GM12878 (cell line): ENCODE results near the gene DNAJC19. TPM values are rescaled to one million over a fixed set of nuclear protein-coding genes. Genes with fewer than 3 reads are reported as not detected.

Experiments
- ATAC-seq: fragments of 200-7000 bp; cut with Tn5 transposase; 3 replicates; pipeline ENCODE4 v1.9.1; 2020; ENCODE audit warnings: mild to moderate bottlenecking, moderate library complexity
- BruUV-seq: library from RNA; stranded (reverse); fragments of 400-500 nt; replicated peaks from 2 replicates; lab custom pipeline; 2021; lab: Mats Ljungman, UMichigan
- CTCF ChIA-PET: fragments of 300-600 bp; sonication (Branson Sonifier 250); formaldehyde crosslinking; extraction: SDS; loops from one replicate; lab custom pipeline; 2021; ENCODE audit warnings: inconsistent platforms; lab: Yijun Ruan, JAX
- POLR2A ChIA-PET: fragments of 350-600 bp; formaldehyde crosslinking; extraction: SDS; loops from one replicate; lab custom pipeline; 2021; ENCODE audit warnings: inconsistent platforms; lab: Charles Lee
- RAD21 ChIA-PET: fragments of 300-600 bp; sonication (Branson Sonifier 250); formaldehyde crosslinking; loops from one replicate; lab custom pipeline; 2023; ENCODE audit warnings: antibody characterized with exemption; ENCODE audit not compliant: unreplicated experiment; lab: Charles Lee
- SMC1A ChIA-PET: fragments of 300-600 bp; sonication (Branson Sonifier 250); formaldehyde crosslinking; loops from one replicate; lab custom pipeline; 2023; ENCODE audit not compliant: unreplicated experiment, uncharacterized antibody; lab: Charles Lee
- DNase-seq: peaks from one replicate; pipeline ENCODE4 v3.0.0-alpha.2; 2011; ENCODE audit warnings: low read depth, low spot score
- FAIRE-seq: peaks from 3 replicates; lab custom pipeline; 2011; peaks lifted over from hg19 to GRCh38; lab: Jason Lieb, UNC
- H2AFZ ChIP-seq: 2 replicates; pipeline ENCODE4 v1.6.0; 2011; ENCODE audit warnings: low read depth, low read length, control low read depth; ENCODE audit not compliant: control insufficient read depth
- H3K27ac ChIP-seq: 2 replicates; pipeline ENCODE4 v1.5.1; 2011; ENCODE audit warnings: control low read depth; ENCODE audit not compliant: control insufficient read depth, insufficient read depth
- H3K27me3 ChIP-seq, 2 experiments: replicated peaks in 1 of 2; 2 replicates each; pipeline versions ENCODE4 v1.6.0 to v1.6.1; 2011; ENCODE audit warnings: low read length in 1 of 2; ENCODE audit not compliant: control insufficient read depth in 2 of 2, insufficient read depth in 2 of 2
- H3K36me3 ChIP-seq, 2 experiments: 2 replicates each; pipeline ENCODE4 v1.5.1; 2011; ENCODE audit warnings: low read length in 1 of 2; ENCODE audit not compliant: control insufficient read depth in 2 of 2, insufficient read depth in 2 of 2
- H3K4me1 ChIP-seq: 2 replicates; pipeline ENCODE4 v1.6.1; 2011; ENCODE audit warnings: mild to moderate bottlenecking, low read length, moderate library complexity, mixed read lengths; ENCODE audit not compliant: control insufficient read depth, insufficient read depth
- H3K4me2 ChIP-seq: 2 replicates; pipeline ENCODE4 v1.6.0; 2011; ENCODE audit warnings: control low read depth; ENCODE audit not compliant: control insufficient read depth, insufficient read depth
- H3K4me3 ChIP-seq: fragments of 200-600 bp; sonication (generic); 2 replicates; pipeline ENCODE4 v1.5.1; 2016
- H3K79me2 ChIP-seq: 2 replicates; pipeline ENCODE4 v1.6.0; 2011; ENCODE audit warnings: low read length; ENCODE audit not compliant: control insufficient read depth, insufficient read depth
- H3K9ac ChIP-seq: 2 replicates; pipeline ENCODE4 v1.8.0; 2011; ENCODE audit warnings: low read length, control low read depth, mixed read lengths; ENCODE audit not compliant: control insufficient read depth, insufficient read depth
- H3K9me3 ChIP-seq: replicated peaks from 3 replicates; pipeline ENCODE4 v1.5.1; 2011; ENCODE audit warnings: mild to moderate bottlenecking, low read length; ENCODE audit not compliant: control insufficient read depth, insufficient read depth
- H4K20me1 ChIP-seq: 2 replicates; pipeline ENCODE4 v1.6.0; 2011; ENCODE audit not compliant: control insufficient read depth, insufficient read depth
- DPF2 ChIP-seq: fragments of 450-650 bp; IDR thresholded peaks from 2 replicates; pipeline ENCODE4 v1.6.1; 2017; ENCODE audit warnings: mild to moderate bottlenecking
- HDAC2 ChIP-seq: fragments of 200-600 bp; sonication (generic); IDR thresholded peaks from 2 replicates; pipeline ENCODE4 v1.6.1; 2017
- HDAC6 ChIP-seq: fragments of 200-600 bp; sonication (generic); IDR thresholded peaks from one replicate; pipeline ENCODE4 v1.8.0; 2017; ENCODE audit warnings: antibody characterized with exemption; ENCODE audit not compliant: unreplicated experiment
- JUNB ChIP-seq: IDR thresholded peaks from 2 replicates; pipeline ENCODE4 v1.6.1; 2016; ENCODE audit warnings: antibody characterized with exemption, mild to moderate bottlenecking
- KAT2A ChIP-seq: conservative IDR thresholded peaks from 2 replicates; pipeline ENCODE4 v1.6.1; 2011; ENCODE audit warnings: low read depth, low read length; ENCODE audit not compliant: control insufficient read depth
- NFIC ChIP-seq: IDR thresholded peaks from 2 replicates; pipeline ENCODE4 v1.6.1; 2012; ENCODE audit warnings: low read depth, mild to moderate bottlenecking, inconsistent platforms, low read length, moderate library complexity
- NR2F1 ChIP-seq: fragments of 450-650 bp; conservative IDR thresholded peaks from 2 replicates; pipeline ENCODE4 v1.6.1; 2017; ENCODE audit warnings: mild to moderate bottlenecking
- PBX3 ChIP-seq: IDR thresholded peaks from 2 replicates; pipeline ENCODE4 v1.6.1; 2011; ENCODE audit warnings: mild to moderate bottlenecking, low read depth, low read length, moderate library complexity; ENCODE audit not compliant: insufficient replicate concordance
- PKNOX1 ChIP-seq: fragments of 450-650 bp; IDR thresholded peaks from 2 replicates; pipeline ENCODE4 v1.6.1; 2016; ENCODE audit warnings: mild to moderate bottlenecking
- RBBP5 ChIP-seq: fragments of 200-600 bp; sonication (generic); conservative IDR thresholded peaks from 2 replicates; pipeline ENCODE4 v1.6.1; 2016
- RUNX3 ChIP-seq: IDR thresholded peaks from 2 replicates; pipeline ENCODE4 v1.6.1; 2012; ENCODE audit warnings: low read length, inconsistent platforms
- SMARCA5 ChIP-seq: fragments of 450-650 bp; IDR thresholded peaks from 2 replicates; pipeline ENCODE4 v1.6.1; 2017; ENCODE audit warnings: mild to moderate bottlenecking
- SRF ChIP-seq, 2 experiments: IDR thresholded peaks; 2 replicates each; pipeline ENCODE4 v1.6.1; 2011; ENCODE audit warnings: low read depth in 2 of 2, low read length in 2 of 2, mild to moderate bottlenecking in 1 of 2, moderate library complexity in 1 of 2
- USF2 ChIP-seq: IDR thresholded peaks from 2 replicates; pipeline ENCODE4 v1.6.1; 2011; ENCODE audit warnings: low read depth, low read length, improper control_type of control experiment, borderline replicate concordance
- ZNF207 ChIP-seq: fragments of 450-650 bp; IDR thresholded peaks from 2 replicates; pipeline ENCODE4 v1.6.1; 2014; ENCODE audit warnings: antibody characterized with exemption, mild to moderate bottlenecking, borderline replicate concordance
- ZNF274 ChIP-seq: IDR thresholded peaks from one replicate; pipeline ENCODE4 v1.8.0; 2011; ENCODE audit not compliant: insufficient read length, insufficient read depth
- WGBS: methylation state at CpG from one replicate; pipeline ENCODE4 v1.1.6; 2016; ENCODE audit warnings: low lambda C conversion rate; ENCODE audit not compliant: insufficient replicate concordance, insufficient coverage; ENCODE audit errors: missing lambda C conversion rate; 5-methylcytosine and 5-hydroxymethylcytosine counted together
- in situ Hi-C: fragments of 300-500 bp; cut with MboI; formaldehyde crosslinking; loops from 9 replicates; pipeline ENCODE4 v1.14.3; 2018; ENCODE audit warnings: mixed read lengths
- intact Hi-C: fragments of 100-400 bp; cut with micrococcal nuclease; formaldehyde crosslinking; loops from one replicate; pipeline ENCODE4 v1.14.2; 2022; ENCODE audit not compliant: unreplicated experiment
- polyA plus RNA-seq, 11 experiments: library from polyadenylated mRNA; depleted of rRNA in 4 of 11; unstranded in 6 of 11; stranded (reverse) in 5 of 11; fragments of >200 nt; fragmentation: Nextera tagmentation in 4 of 11; fragmentation: Illumina TruSeq in 1 of 11; extraction: Ambion mirVana in 4 of 11; extraction: Trizol in 1 of 11; gene quantifications; 1 replicate in 1 of 11; 2 replicates in 10 of 11; pipeline versions ENCODE4 v1.2.1 to v1.2.3, GENCODE V29; 2011 to 2016; ENCODE audit warnings: inconsistent platforms in 2 of 11, missing spikeins in 2 of 11, low read depth in 1 of 11
- total RNA-seq, 4 experiments: library from RNA; depleted of rRNA in 3 of 4; stranded (reverse); fragments of >200 nt in 3 of 4; fragmentation: Illumina TruSeq in 1 of 4; extraction: Trizol in 1 of 4; gene quantifications; 2 replicates each; pipeline versions ENCODE4 v1.2.1 to v1.2.3, GENCODE V29; 2013 to 2021

Gene DNAJC19
- total and polyA plus RNA-seq, 10 of the 15 experiments (the other 5 are each of a cell fraction or from before 2014, with no cell fraction given) = 29.8 to 136 (median 51.3) TPM

GRCh38 chr3:180961552-180961951, 28.0 kb downstream of the DNAJC19 start:
- Histone ChIP-seq H3K27me3 (no peaks in the 10 kb centered on the region), H3K36me3 (peaks cover 0 to 34% of the 10 kb centered on the region in 2 experiments; a peak in 3 of 4 replicates), H3K27ac (no peak overlapping the region), H2AFZ (no peak overlapping the region), H3K4me2 (no peak overlapping the region), H3K79me2 (no peaks in the 10 kb centered on the region), H3K4me1 (no peaks in the 10 kb centered on the region), H3K4me3 (no peak overlapping the region), H4K20me1 (no peaks in the 10 kb centered on the region), H3K9ac (no peak overlapping the region), H3K9me3 (no peaks in the 10 kb centered on the region)
- DNase-seq = no peak
- TF ChIP-seq PBX3 (no peak), RUNX3 (no peak), RBBP5 (no peak), HDAC6 (no peak), SRF (IDR thresholded peaks at IDR 0.05; ENCODE audit: low read depth in 2 of 2, low read length in 2 of 2) (no peak), USF2 (no peak), SMARCA5 (no peak), NR2F1 (no peak), JUNB (no peak), DPF2 (no peak), ZNF207 (no peak), NFIC (no peak), HDAC2 (no peak), KAT2A (no peak), ZNF274 (no peak), PKNOX1 (no peak)
- no peak for ATAC-seq
- POLR2A ChIA-PET = no interaction called here
- WGBS = 92% methylated on average over 1 of the region's 1 CpG
- RAD21 ChIA-PET = no interaction called here
- CTCF ChIA-PET = interaction anchor here (1.1 to 2.4 kb wide), 5 partner anchors 9 to 49 kb away, joined by 3 to 10 read pairs (median 4); partner anchors contain the start of gene FXR1
- no TSS peak for BruUV-seq
- intact Hi-C loops (no loop called here), in situ Hi-C loops (no loop called here)
- SMC1A ChIA-PET = interaction anchor here (0.9 to 2.1 kb wide), 3 partner anchors 11 to 32 kb away, joined by 3 to 7 read pairs (median 4); no protein-coding TSS in a partner anchor
- FAIRE-seq = no peak
